GM19467 (cell line): ENCODE results near the gene CACNA1A.
"Not testable (repeated sequence)": the region's sequence is repeated elsewhere in the genome, so short reads cannot be mapped to it uniquely, and the experiment has no call there.

ENCODE experiments used
- ATAC-seq: cut with Tn5 transposase; IDR thresholded peaks from one replicate; pipeline ENCODE4 v1.9.1; 2021; ENCODE audit warnings: mild to moderate bottlenecking, moderate library complexity; ENCODE audit not compliant: unreplicated experiment

CACNA1A gene

GRCh38 chr19:13283871-13284270 lies 222.4 kb downstream of the CACNA1A start:
- no peak for ATAC-seq

GRCh38 chr19:13282486-13283065 lies 223.7 kb downstream of the CACNA1A start:
- no peak for ATAC-seq

- ATAC-seq, result no peak
Observed at GRCh38 chr19:13281567-13282291, 224.6 kb downstream of the CACNA1A start.

GRCh38 chr19:13277104-13277809 lies 229.0 kb downstream of the CACNA1A start:
- ATAC-seq, result peak; percentile 66

- ATAC-seq, result no peak
Observed at GRCh38 chr19:13275016-13275722, 231.1 kb downstream of the CACNA1A start.

- no peak for ATAC-seq
Observed at GRCh38 chr19:13270514-13271105, 235.7 kb downstream of the CACNA1A start.

- ATAC-seq, result no peak
Observed at GRCh38 chr19:13269348-13269747, 236.9 kb downstream of the CACNA1A start.

- no peak for ATAC-seq
Observed at GRCh38 chr19:13267889-13268288, 238.4 kb downstream of the CACNA1A start.

- ATAC-seq, result no peak
Observed at GRCh38 chr19:13267131-13267530, 239.1 kb downstream of the CACNA1A start.

GRCh38 chr19:13262450-13262849 lies 243.8 kb downstream of the CACNA1A start:
- ATAC-seq, result no peak

GRCh38 chr19:13260883-13261653 lies 245.2 kb downstream of the CACNA1A start:
- ATAC-seq, result no peak

GRCh38 chr19:13256918-13257317 lies 249.4 kb downstream of the CACNA1A start:
- no peak for ATAC-seq

GRCh38 chr19:13256398-13256797 lies 249.9 kb downstream of the CACNA1A start:
- not testable (repeated sequence) for ATAC-seq

- no peak for ATAC-seq
Observed at GRCh38 chr19:13255719-13256059, 250.6 kb downstream of the CACNA1A start.

- ATAC-seq, result no peak
Observed at GRCh38 chr19:13255041-13255718, 251.1 kb downstream of the CACNA1A start.

- ATAC-seq, result no peak
Observed at GRCh38 chr19:13252569-13253335, 253.5 kb downstream of the CACNA1A start.

GRCh38 chr19:13244920-13245319 lies 261.4 kb downstream of the CACNA1A start:
- no peak for ATAC-seq

GRCh38 chr19:13241231-13242104 lies 264.8 kb downstream of the CACNA1A start:
- no peak for ATAC-seq
